Right atrium auricular region (tissue), 2 donors: ENCODE results near the gene MSL3B.

ENCODE experiments used
- DNase-seq: peaks from one replicate; pipeline ENCODE4 v3.0.0-alpha.2; 2019; ENCODE audit warnings: low spot score
- H3K27ac ChIP-seq, 2 donors: fragments of 200-600 bp; sonication (generic); 1 replicate in 1 of 2; 2 replicates in 1 of 2; pipeline ENCODE4 v1.5.1; 2016 to 2019
- H3K27me3 ChIP-seq, 2 donors: fragments of 200-600 bp; sonication (generic); one replicate each; pipeline versions ENCODE4 v1.5.1 to v1.6.0; 2017 to 2019
- H3K36me3 ChIP-seq: fragments of 200-600 bp; sonication (generic); one replicate; pipeline ENCODE4 v1.5.1; 2016
- H3K4me1 ChIP-seq, 2 donors: fragments of 200-600 bp; sonication (generic); one replicate each; pipeline versions ENCODE4 v1.5.1 to v1.6.0; 2017 to 2019
- H3K4me3 ChIP-seq, 2 donors: fragments of 200-600 bp; sonication (generic); 1 replicate in 1 of 2; 2 replicates in 1 of 2; pipeline ENCODE4 v1.5.1; 2017 to 2019; ENCODE audit warnings: mild to moderate bottlenecking in 1 of 2, moderate library complexity in 1 of 2
- H3K9me3 ChIP-seq, 2 donors: fragments of 200-600 bp; sonication (generic); one replicate each; pipeline ENCODE4 v1.5.1; 2019
- CTCF ChIP-seq, 2 donors: fragments of 200-600 bp; sonication (generic); IDR thresholded peaks; one replicate each; pipeline ENCODE4 v1.5.1; 2019; ENCODE audit warnings: antibody characterized with exemption in 2 of 2

MSL3B gene

GRCh38 chr2:233820774-233821105, 47.4 kb downstream of the MSL3B start:
- H3K27me3 ChIP-seq: no peaks in the 10 kb centered on the region
- no peaks in the 10 kb centered on the region for H3K36me3 ChIP-seq
- peaks cover 0 to 10% of the 10 kb centered on the region in 2 donors for H3K9me3 ChIP-seq
- H3K27ac ChIP-seq: no peak overlapping the region
- DNase-seq: no peak
- no peak overlapping the region for H3K4me3 ChIP-seq
- TF ChIP-seq CTCF (IDR thresholded peaks at IDR 0.05): no peak
- no peaks in the 10 kb centered on the region for H3K4me1 ChIP-seq

- Histone ChIP-seq H3K27ac (no peak overlapping the region), H3K4me1 (no peaks in the 10 kb centered on the region), H3K9me3 (peaks cover 0 to 10% of the 10 kb centered on the region in 2 donors), H3K27me3 (no peaks in the 10 kb centered on the region), H3K4me3 (no peak overlapping the region), H3K36me3 (no peaks in the 10 kb centered on the region)
- DNase-seq: no peak
- no peak for TF ChIP-seq CTCF (IDR thresholded peaks at IDR 0.05)
Observed at GRCh38 chr2:233819884-233820773, 48.1 kb downstream of the MSL3B start.

- DNase-seq: no peak
- TF ChIP-seq CTCF (IDR thresholded peaks at IDR 0.05): no peak
- H3K36me3 ChIP-seq: no peaks in the 10 kb centered on the region
- no peak overlapping the region for H3K27ac ChIP-seq
- peaks cover 0 to 10% of the 10 kb centered on the region in 2 donors for H3K9me3 ChIP-seq
- no peaks in the 10 kb centered on the region for H3K27me3 ChIP-seq
- H3K4me1 ChIP-seq: no peaks in the 10 kb centered on the region
- no peak overlapping the region for H3K4me3 ChIP-seq
Observed at GRCh38 chr2:233818639-233819621, 49.3 kb downstream of the MSL3B start.

- no peaks in the 10 kb centered on the region for H3K36me3 ChIP-seq
- H3K27me3 ChIP-seq: no peaks in the 10 kb centered on the region
- no peak overlapping the region for H3K4me3 ChIP-seq
- no peak for DNase-seq
- peaks cover 0 to 10% of the 10 kb centered on the region in 2 donors for H3K9me3 ChIP-seq
- H3K27ac ChIP-seq: no peak overlapping the region
- no peaks in the 10 kb centered on the region for H3K4me1 ChIP-seq
- no peak for TF ChIP-seq CTCF (IDR thresholded peaks at IDR 0.05)
Observed at GRCh38 chr2:233817995-233818638, 50.1 kb downstream of the MSL3B start.

GRCh38 chr2:233817361-233817911, 50.8 kb downstream of the MSL3B start:
- Histone ChIP-seq H3K4me1 (no peaks in the 10 kb centered on the region), H3K9me3 (peaks cover 0 to 10% of the 10 kb centered on the region in 2 donors), H3K4me3 (no peak overlapping the region), H3K27ac (no peak overlapping the region), H3K27me3 (no peaks in the 10 kb centered on the region), H3K36me3 (no peaks in the 10 kb centered on the region)
- no peak for DNase-seq
- no peak for TF ChIP-seq CTCF (IDR thresholded peaks at IDR 0.05)
